PFSK-1 (cell line): ENCODE results near the gene GTF2H4.

Source experiments
- POLR2AphosphoS5 ChIP-seq: IDR thresholded peaks from 2 replicates; pipeline ENCODE4 v1.6.1; 2012; ENCODE audit warnings: low read depth, mild to moderate bottlenecking, control low read depth, low read length, moderate library complexity
- REST ChIP-seq, 2 experiments: IDR thresholded peaks; 2 replicates each; pipeline versions ENCODE4 v1.6.1 to v1.8.0; 2011 to 2012; ENCODE audit warnings: low read depth in 2 of 2, low read length in 2 of 2, control low read depth in 1 of 2, inconsistent platforms in 1 of 2, mild to moderate bottlenecking in 1 of 2, moderate library complexity in 1 of 2; ENCODE audit not compliant: insufficient read depth in 1 of 2
- TAF1 ChIP-seq: IDR thresholded peaks from 2 replicates; pipeline ENCODE4 v1.6.1; 2012; ENCODE audit warnings: low read length, control low read depth, borderline replicate concordance; ENCODE audit not compliant: insufficient read depth

DNA sequence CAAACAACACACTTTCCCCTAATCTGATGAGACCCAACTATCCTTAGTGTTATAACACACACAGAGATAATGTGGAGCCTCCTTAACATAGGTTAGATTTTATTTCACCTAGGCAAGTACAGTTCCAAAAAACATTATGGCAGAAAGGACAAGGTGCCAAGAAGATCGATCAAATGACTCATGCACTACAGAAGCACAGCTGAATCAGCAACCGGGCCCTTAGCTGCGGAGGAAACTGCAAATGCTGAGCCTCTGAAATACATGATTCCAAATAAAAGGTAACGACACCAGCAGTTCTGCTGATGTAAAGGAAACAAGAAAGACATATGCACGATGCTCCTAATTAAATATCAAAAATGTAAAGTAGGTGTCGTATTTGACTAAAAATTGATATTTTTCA, 55.6 kb downstream of the GTF2H4 start:
- TF ChIP-seq POLR2AphosphoS5 (no peak), REST (IDR thresholded peaks at IDR 0.05; ENCODE audit: insufficient read depth in 1 of 2, low read depth in 2 of 2, low read length in 2 of 2) (no peak), TAF1 (no peak)
